ENCODE results near the gene OCA2. TPM values are rescaled to one million over a fixed set of nuclear protein-coding genes. Genes with fewer than 3 reads are reported as not detected.

OCA2 gene
- total and polyA plus RNA-seq, 2 experiments from 2014 or later = 0.49 to 0.63 TPM

DNA sequence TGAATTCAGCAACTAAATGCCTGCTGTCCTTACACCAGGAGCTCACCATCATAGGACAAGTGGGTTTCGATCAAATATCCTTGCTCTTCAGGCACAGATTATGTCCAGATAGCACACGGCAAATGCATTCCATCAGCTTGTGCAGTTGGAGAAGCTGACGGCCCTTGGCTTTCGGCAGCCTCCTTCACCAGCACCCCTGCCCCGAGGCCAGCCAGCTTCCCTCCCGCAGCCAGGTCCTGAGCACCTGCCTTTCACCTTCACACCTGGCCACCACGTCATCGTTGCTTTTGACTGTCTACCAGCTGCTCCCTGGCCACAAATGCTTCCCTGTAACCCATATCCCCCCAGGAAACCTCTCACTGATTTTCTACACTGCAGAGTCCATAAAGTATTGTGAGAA, 355.5 kb downstream of the OCA2 start:
- no peaks in the 10 kb centered on the region for H3K27me3 ChIP-seq
- no peaks in the 10 kb centered on the region for H3K9me3 ChIP-seq (ENCODE audit: low read depth)
- no peak overlapping the region for H3K27ac ChIP-seq
- no peaks in the 10 kb centered on the region for H3K36me3 ChIP-seq
- H3K4me1 ChIP-seq (ENCODE audit: low read depth) = no peaks in the 10 kb centered on the region
- TF ChIP-seq, protein P1, sequence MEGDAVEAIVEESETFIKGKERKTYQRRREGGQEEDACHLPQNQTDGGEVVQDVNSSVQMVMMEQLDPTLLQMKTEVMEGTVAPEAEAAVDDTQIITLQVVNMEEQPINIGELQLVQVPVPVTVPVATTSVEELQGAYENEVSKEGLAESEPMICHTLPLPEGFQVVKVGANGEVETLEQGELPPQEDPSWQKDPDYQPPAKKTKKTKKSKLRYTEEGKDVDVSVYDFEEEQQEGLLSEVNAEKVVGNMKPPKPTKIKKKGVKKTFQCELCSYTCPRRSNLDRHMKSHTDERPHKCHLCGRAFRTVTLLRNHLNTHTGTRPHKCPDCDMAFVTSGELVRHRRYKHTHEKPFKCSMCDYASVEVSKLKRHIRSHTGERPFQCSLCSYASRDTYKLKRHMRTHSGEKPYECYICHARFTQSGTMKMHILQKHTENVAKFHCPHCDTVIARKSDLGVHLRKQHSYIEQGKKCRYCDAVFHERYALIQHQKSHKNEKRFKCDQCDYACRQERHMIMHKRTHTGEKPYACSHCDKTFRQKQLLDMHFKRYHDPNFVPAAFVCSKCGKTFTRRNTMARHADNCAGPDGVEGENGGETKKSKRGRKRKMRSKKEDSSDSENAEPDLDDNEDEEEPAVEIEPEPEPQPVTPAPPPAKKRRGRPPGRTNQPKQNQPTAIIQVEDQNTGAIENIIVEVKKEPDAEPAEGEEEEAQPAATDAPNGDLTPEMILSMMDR (IDR thresholded peaks at IDR 0.05; ENCODE audit: low read depth, low read length) = no peak
- DNase-seq (ENCODE audit: low read depth in 1 of 2, low spot score in 1 of 2) = no peak
- H3K4me3 ChIP-seq = no peak overlapping the region

DNA sequence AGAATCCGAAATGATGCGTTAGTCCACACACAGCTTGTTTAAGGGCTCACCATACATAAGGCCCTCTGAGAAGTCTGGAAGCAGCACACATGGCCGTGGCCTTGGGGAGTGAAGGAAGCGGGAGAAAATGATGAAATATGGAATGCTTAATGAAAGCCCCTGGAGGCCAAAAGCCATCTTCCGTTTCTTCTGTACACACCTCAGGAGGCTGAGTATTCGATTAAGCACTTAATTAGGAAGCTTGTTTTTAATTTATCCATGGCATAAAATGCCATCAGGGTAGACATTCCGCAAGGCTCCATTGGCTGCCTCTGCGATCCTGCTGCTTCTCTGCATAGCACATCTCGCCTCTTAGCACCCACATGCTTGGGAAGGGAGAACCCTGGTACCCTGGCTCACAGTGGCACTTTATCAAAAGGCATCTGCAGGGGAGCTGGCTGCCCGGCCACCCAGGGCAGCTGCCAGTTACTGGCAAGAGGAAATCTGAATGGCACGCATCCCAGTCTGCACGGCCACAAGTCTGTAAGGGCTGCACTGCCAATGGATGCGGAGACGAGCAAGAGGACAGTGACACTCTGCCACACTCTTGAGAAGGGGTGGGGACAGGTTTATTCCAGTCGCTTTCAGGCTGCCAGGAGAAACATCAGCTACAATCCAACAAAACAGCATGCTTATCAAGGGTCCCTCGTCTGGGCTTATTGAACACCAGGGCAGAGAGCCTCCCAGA, 356.2 kb downstream of the OCA2 start:
- no peaks in the 10 kb centered on the region for H3K4me1 ChIP-seq (ENCODE audit: low read depth)
- no peak overlapping the region for H3K27ac ChIP-seq
- no peaks in the 10 kb centered on the region for H3K9me3 ChIP-seq (ENCODE audit: low read depth)
- TF ChIP-seq, protein P1 (IDR thresholded peaks at IDR 0.05; ENCODE audit: low read depth, low read length) = no peak
- H3K27me3 ChIP-seq = no peaks in the 10 kb centered on the region
- no peak for DNase-seq (ENCODE audit: low read depth in 1 of 2, low spot score in 1 of 2)
- H3K4me3 ChIP-seq = no peak overlapping the region
- no peaks in the 10 kb centered on the region for H3K36me3 ChIP-seq

DNA sequence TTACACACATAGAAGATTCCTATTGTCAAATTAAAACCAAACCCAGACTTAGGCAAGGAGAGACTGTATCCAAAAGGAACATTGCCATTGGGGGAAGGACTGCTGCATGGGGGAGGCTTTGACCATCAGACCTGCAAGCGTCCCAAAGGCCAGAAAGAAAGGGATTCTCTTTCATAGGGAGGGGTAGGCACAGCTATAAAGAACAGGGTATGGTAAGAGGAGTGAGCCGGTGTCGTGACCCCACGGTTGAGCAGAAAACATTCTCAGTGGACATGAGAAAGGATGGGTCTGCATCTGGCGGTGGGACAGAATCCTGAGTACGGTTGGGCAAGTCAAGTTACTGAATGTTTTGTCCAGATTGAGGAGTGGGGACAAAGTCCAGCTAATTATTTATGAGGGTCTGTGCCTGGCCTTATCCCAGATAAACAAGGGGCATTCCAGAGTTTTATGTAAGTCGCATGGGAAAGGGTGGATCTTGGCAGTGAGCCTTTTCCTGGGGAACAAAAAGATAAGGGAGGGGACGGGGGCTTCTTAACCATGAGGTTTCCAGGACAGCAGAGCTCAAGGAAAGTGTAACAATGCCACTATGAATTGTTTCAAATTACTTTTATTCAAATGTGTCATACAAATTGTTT, 357.8 kb downstream of the OCA2 start:
- Histone ChIP-seq H3K27ac (no peak overlapping the region), H3K27me3 (no peaks in the 10 kb centered on the region), H3K4me3 (no peak overlapping the region), H3K4me1 (ENCODE audit: low read depth) (no peaks in the 10 kb centered on the region), H3K36me3 (no peaks in the 10 kb centered on the region), H3K9me3 (ENCODE audit: low read depth) (no peaks in the 10 kb centered on the region)
- no peak for DNase-seq (ENCODE audit: low read depth in 1 of 2, low spot score in 1 of 2)
- TF ChIP-seq, protein P1 (IDR thresholded peaks at IDR 0.05; ENCODE audit: low read depth, low read length) = no peak

DNA sequence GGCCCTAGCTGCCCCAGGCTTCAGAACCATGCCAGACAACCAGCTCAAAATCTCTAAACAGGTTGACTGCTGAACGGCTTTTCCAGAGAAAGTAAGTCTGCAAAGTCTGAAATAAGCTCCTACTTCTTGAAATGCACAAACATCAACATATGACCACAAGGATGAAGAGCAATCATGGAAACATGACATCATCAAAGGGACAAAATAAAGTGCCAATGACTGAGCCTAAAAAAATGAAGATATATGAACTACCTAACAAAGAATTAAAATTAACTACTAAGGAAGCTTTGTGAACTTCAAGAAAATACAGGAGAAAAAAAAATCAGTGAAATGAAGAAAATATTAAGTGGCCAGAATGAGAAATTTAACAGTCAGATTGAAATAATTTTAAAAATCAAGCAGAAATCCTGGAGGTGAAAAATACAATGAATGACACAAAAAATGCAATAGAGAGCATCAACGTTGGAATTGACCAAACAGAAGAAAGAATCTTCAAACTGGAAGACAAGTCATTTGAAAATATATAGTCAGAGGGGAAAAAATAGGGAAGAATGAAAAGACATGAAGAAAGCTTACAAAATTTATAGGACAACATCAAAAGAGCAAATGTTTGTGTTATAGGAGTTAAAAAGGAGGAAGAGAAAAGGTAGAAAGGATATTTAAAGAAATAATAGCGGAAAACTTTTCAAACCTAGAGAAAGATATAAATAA, 364.2 kb downstream of the OCA2 start:
- Histone ChIP-seq H3K9me3 (ENCODE audit: low read depth) (no peaks in the 10 kb centered on the region), H3K4me1 (ENCODE audit: low read depth) (no peaks in the 10 kb centered on the region), H3K27me3 (no peaks in the 10 kb centered on the region), H3K4me3 (no peak overlapping the region), H3K27ac (no peak overlapping the region), H3K36me3 (no peaks in the 10 kb centered on the region)
- TF ChIP-seq, protein P1 (IDR thresholded peaks at IDR 0.05; ENCODE audit: low read depth, low read length) = no peak
- DNase-seq (ENCODE audit: low read depth in 1 of 2, low spot score in 1 of 2) = no peak

DNA sequence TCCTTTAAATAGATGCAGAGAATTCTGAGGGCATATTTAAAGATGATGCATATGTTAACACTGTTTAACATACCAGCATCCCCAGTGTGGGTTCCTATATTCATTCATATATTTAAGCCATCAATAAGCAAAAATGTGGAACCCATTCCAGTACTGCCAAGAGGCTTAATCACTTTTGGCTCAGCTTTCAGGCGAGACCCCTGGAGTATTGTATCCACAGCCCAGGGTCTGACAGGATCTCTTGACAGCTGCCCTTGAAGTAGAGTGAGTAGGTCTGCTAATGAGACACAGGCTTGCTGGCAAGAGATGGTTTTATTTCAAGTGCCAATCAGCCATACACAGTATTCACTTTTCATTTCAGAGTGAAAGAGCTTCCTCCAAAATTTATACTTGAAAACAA, 367.3 kb downstream of the OCA2 start:
- H3K4me1 ChIP-seq (ENCODE audit: low read depth) = no peaks in the 10 kb centered on the region
- no peaks in the 10 kb centered on the region for H3K27me3 ChIP-seq
- peak in 1 of 2 donors; percentile 11 for DNase-seq (ENCODE audit: low read depth in 1 of 2, low spot score in 1 of 2)
- no peaks in the 10 kb centered on the region for H3K36me3 ChIP-seq
- no peaks in the 10 kb centered on the region for H3K9me3 ChIP-seq (ENCODE audit: low read depth)
- TF ChIP-seq, protein P1 (IDR thresholded peaks at IDR 0.05; ENCODE audit: low read depth, low read length) = no peak
- no peak overlapping the region for H3K27ac ChIP-seq
- no peak overlapping the region for H3K4me3 ChIP-seq

All from cardiac muscle cell (in vitro differentiated cells and primary cell).